HepG2 (cell line): Measurements from ENCODE around the gene KANSL1L. TPM values are rescaled to one million over a fixed set of nuclear protein-coding genes. Genes with fewer than 3 reads are reported as not detected.

Experiments used
- AHR ChIP-seq: IDR thresholded peaks from 2 replicates; pipeline ENCODE4 v1.6.1; 2018; ENCODE audit warnings: missing genetic modification reagents, missing compliant biosample characterization
- ELF3 ChIP-seq: IDR thresholded peaks from 2 replicates; pipeline ENCODE4 v1.6.1; 2016; ENCODE audit warnings: missing genetic modification reagents, missing compliant biosample characterization
- HDAC6 ChIP-seq: fragments of 200-600 bp; sonication (generic); IDR thresholded peaks from 2 replicates; pipeline ENCODE4 v1.7.0; 2017; ENCODE audit warnings: mild to moderate bottlenecking, antibody characterized with exemption, low read length, low read depth
- KLF16 ChIP-seq, 2 experiments: sonication (generic) in 1 of 2; formaldehyde crosslinking in 1 of 2; IDR thresholded peaks; 2 replicates each; pipeline versions ENCODE4 v1.6.1 to v1.8.0; 2016 to 2023; ENCODE audit warnings: missing genetic modification reagents in 2 of 2, missing compliant biosample characterization in 1 of 2
- MED13 ChIP-seq: sonication (generic); formaldehyde crosslinking; IDR thresholded peaks from 2 replicates; pipeline ENCODE4 v1.5.0; 2020; ENCODE audit warnings: missing genetic modification reagents
- MLX ChIP-seq: IDR thresholded peaks from 2 replicates; pipeline ENCODE4 v1.6.1; 2016
- MTA3 ChIP-seq: sonication (generic); formaldehyde crosslinking; IDR thresholded peaks from 2 replicates; pipeline ENCODE4 v1.4.0; 2020; ENCODE audit warnings: missing genetic modification reagents
- MXD1 ChIP-seq: sonication (generic); formaldehyde crosslinking; IDR thresholded peaks from 2 replicates; pipeline ENCODE4 v1.4.0; 2020; ENCODE audit warnings: mild to moderate bottlenecking, missing genetic modification reagents
- NFATC3 ChIP-seq: sonication (generic); formaldehyde crosslinking; IDR thresholded peaks from 2 replicates; pipeline ENCODE4 v1.5.1; 2020; ENCODE audit warnings: mild to moderate bottlenecking, missing genetic modification reagents
- POLR2AphosphoS5 ChIP-seq: IDR thresholded peaks from 2 replicates; pipeline ENCODE4 v1.6.1; 2012; ENCODE audit warnings: low read depth, low read length
- PRDM10 ChIP-seq: sonication (generic); formaldehyde crosslinking; IDR thresholded peaks from 2 replicates; pipeline ENCODE4 v1.4.0; 2020; ENCODE audit warnings: low read depth, missing genetic modification reagents
- RXRB ChIP-seq: IDR thresholded peaks from 2 replicates; pipeline ENCODE4 v1.6.1; 2016; ENCODE audit warnings: borderline replicate concordance, missing genetic modification reagents, missing compliant biosample characterization
- SAP130 ChIP-seq: IDR thresholded peaks from 2 replicates; pipeline ENCODE4 v1.6.1; 2016; ENCODE audit warnings: low read depth
- SP1 ChIP-seq, 2 experiments: fragments of 450-650 bp in 1 of 2; sonication (generic) in 1 of 2; formaldehyde crosslinking in 1 of 2; IDR thresholded peaks; 2 replicates each; pipeline versions ENCODE4 v1.4.0 to v1.6.1; 2016 to 2020; ENCODE audit warnings: missing genetic modification reagents in 1 of 2
- TAF1 ChIP-seq: sonication (generic); formaldehyde crosslinking; IDR thresholded peaks from 2 replicates; pipeline ENCODE4 v1.4.0; 2020; ENCODE audit warnings: missing genetic modification reagents
- TGIF2 ChIP-seq: IDR thresholded peaks from 2 replicates; pipeline ENCODE4 v1.6.1; 2016; ENCODE audit warnings: control low read depth, missing compliant biosample characterization
- YY1 ChIP-seq: IDR thresholded peaks from 2 replicates; pipeline ENCODE4 v1.6.1; 2011; ENCODE audit warnings: low read length, low read depth, moderate library complexity, mild to moderate bottlenecking; ENCODE audit not compliant: insufficient read depth, insufficient replicate concordance
- ZFYVE20 ChIP-seq: sonication (generic); formaldehyde crosslinking; IDR thresholded peaks from 2 replicates; pipeline ENCODE4 v1.8.0; 2023; ENCODE audit warnings: low read depth, mild to moderate bottlenecking, moderate library complexity, missing genetic modification reagents, borderline replicate concordance
- ZNF225 ChIP-seq: sonication (generic); formaldehyde crosslinking; IDR thresholded peaks from 2 replicates; pipeline ENCODE4 v1.4.0; 2020; ENCODE audit warnings: mild to moderate bottlenecking, missing genetic modification reagents
- ZNF350 ChIP-seq: sonication (generic); formaldehyde crosslinking; IDR thresholded peaks from 2 replicates; pipeline ENCODE4 v1.4.0; 2020; ENCODE audit warnings: mild to moderate bottlenecking, low read depth, missing genetic modification reagents, borderline replicate concordance
- ZNF468 ChIP-seq: sonication (generic); formaldehyde crosslinking; IDR thresholded peaks from 2 replicates; pipeline ENCODE4 v1.8.0; 2022; ENCODE audit warnings: mild to moderate bottlenecking, moderate library complexity, missing genetic modification reagents
- polyA plus RNA-seq, 8 experiments: library from polyadenylated mRNA; depleted of rRNA in 3 of 8; stranded (reverse) in 7 of 8; unstranded in 1 of 8; fragments of >200 nt; fragmentation: Illumina TruSeq in 4 of 8; extraction: Trizol in 4 of 8; gene quantifications; 2 replicates each; pipeline versions ENCODE4 v1.2.1 to v1.2.3, GENCODE V29; 2011 to 2016; ENCODE audit warnings: low read depth in 4 of 8, missing spikeins in 1 of 8, mixed read lengths in 1 of 8; ENCODE audit not compliant: insufficient read depth in 1 of 8
- total RNA-seq, 5 experiments: library from RNA; depleted of rRNA; stranded (reverse); fragments of >200 nt; fragmentation: Illumina TruSeq; extraction: Trizol; gene quantifications; 2 replicates each; pipeline ENCODE4 v1.2.3, GENCODE V29; 2016; ENCODE audit warnings: low read depth in 1 of 5

The KANSL1L gene
- total and polyA plus RNA-seq, 2 of the 13 experiments (the other 11 are each of a cell fraction or from before 2014, with no cell fraction given), result 5.4 to 10.3 TPM

GRCh38 chr2:210170446-210171303, 534 bp downstream of the KANSL1L start (continued):
- TF ChIP-seq PRDM10 (CRISPR knock-in tag), result 0 out of 2 replicates have a peak, but pooled peaks have one; percentile 14
- TF ChIP-seq ELF3 (CRISPR knock-in tag), result no peak; the same call in 1 of the 2 replicates
- no peak for TF ChIP-seq ZFYVE20 (CRISPR knock-in tag)
- TF ChIP-seq ZNF468, result no peak
- TF ChIP-seq KLF16 (CRISPR knock-in tag; IDR thresholded peaks at IDR 0.05), result peak in 1 of 2 experiments; percentile 86; a peak in 2 of 4 replicates
- peak; percentile 20; the same call in 1 of the 2 replicates for TF ChIP-seq RXRB (CRISPR knock-in tag)
- no peak for TF ChIP-seq SP1 (IDR thresholded peaks at IDR 0.05)
- TF ChIP-seq SP1 (CRISPR knock-in tag; IDR thresholded peaks at IDR 0.05), result no peak
- no peak for TF ChIP-seq HDAC6
- TF ChIP-seq TAF1 (CRISPR knock-in tag), result peak; percentile 27
- no peak; the same call in 1 of the 2 replicates for TF ChIP-seq AHR (CRISPR knock-in tag)
- TF ChIP-seq MXD1 (CRISPR knock-in tag), result no peak; the same call in 1 of the 2 replicates
- peak; percentile 90 for TF ChIP-seq SAP130 (CRISPR knock-in tag)
- peak; percentile 92 for TF ChIP-seq POLR2AphosphoS5
- TF ChIP-seq TGIF2 (CRISPR knock-in tag), result 0 out of 2 replicates have a peak, but pooled peaks have one; percentile 69
- no peak for TF ChIP-seq MLX (CRISPR knock-in tag)
- TF ChIP-seq ZNF225 (CRISPR knock-in tag), result no peak; the same call in 1 of the 2 replicates
- TF ChIP-seq YY1, result no peak
- 0 out of 2 replicates have a peak, but pooled peaks have one; percentile 10 for TF ChIP-seq NFATC3
- no peak for TF ChIP-seq MTA3 (CRISPR knock-in tag)
- peak; percentile 12; the same call in 1 of the 2 replicates for TF ChIP-seq ZNF350 (CRISPR knock-in tag)
- TF ChIP-seq MED13 (CRISPR knock-in tag), result no peak
